Measurements from ENCODE around the gene HYCC1.
"Not testable (repeated sequence)": the region's sequence is repeated elsewhere in the genome, so short reads cannot be mapped to it uniquely, and the experiment has no call there.

The HYCC1 gene

GRCh38 chr7:22989643-22990587 lies 24.0 kb downstream of the HYCC1 start:
- Mint-ChIP-seq H3K4me3 (no peak overlapping the region), H3K9me3 (no peaks in the 10 kb centered on the region), H3K4me1 (ENCODE audit: low read depth) (peaks cover 20% of the 10 kb centered on the region), H3K36me3 (ENCODE audit: low read depth) (peaks cover 57% of the 10 kb centered on the region), H3K27ac (no peak overlapping the region), H3K27me3 (no peaks in the 10 kb centered on the region)
- intact Hi-C loops (cut with micrococcal nuclease) = loop anchor here (5.0 kb wide), 1 partner anchor 67 kb away; no protein-coding TSS in a partner anchor

GRCh38 chr7:22985436-22985835 lies 28.5 kb downstream of the HYCC1 start:
- Mint-ChIP-seq H3K4me1 (ENCODE audit: low read depth) (peaks cover 23% of the 10 kb centered on the region), H3K36me3 (ENCODE audit: low read depth) (peaks cover 87% of the 10 kb centered on the region), H3K9me3 (no peaks in the 10 kb centered on the region), H3K27me3 (no peaks in the 10 kb centered on the region), H3K4me3 (no peak overlapping the region), H3K27ac (no peak overlapping the region)
- intact Hi-C loops (cut with micrococcal nuclease) = no loop called here

- no peak overlapping the region for H3K27ac Mint-ChIP-seq
- no peak overlapping the region for H3K4me3 Mint-ChIP-seq
- H3K36me3 Mint-ChIP-seq (ENCODE audit: low read depth) = peaks cover 86% of the 10 kb centered on the region
- no peaks in the 10 kb centered on the region for H3K9me3 Mint-ChIP-seq
- no peaks in the 10 kb centered on the region for H3K27me3 Mint-ChIP-seq
- peaks cover 17% of the 10 kb centered on the region for H3K4me1 Mint-ChIP-seq (ENCODE audit: low read depth)
- intact Hi-C loops (cut with micrococcal nuclease) = no loop called here
Observed at GRCh38 chr7:22983257-22983855, 30.6 kb downstream of the HYCC1 start.

- Mint-ChIP-seq H3K27me3 (no peaks in the 10 kb centered on the region), H3K4me1 (ENCODE audit: low read depth) (peaks cover 17% of the 10 kb centered on the region), H3K9me3 (no peaks in the 10 kb centered on the region), H3K27ac (no peak overlapping the region), H3K36me3 (ENCODE audit: low read depth) (peaks cover 84% of the 10 kb centered on the region), H3K4me3 (no peak overlapping the region)
- intact Hi-C loops (cut with micrococcal nuclease) = no loop called here
Observed at GRCh38 chr7:22980422-22980821, 33.5 kb downstream of the HYCC1 start.

GRCh38 chr7:22979861-22980260 lies 34.1 kb downstream of the HYCC1 start:
- Mint-ChIP-seq H3K4me3 (no peak overlapping the region), H3K27ac (no peak overlapping the region), H3K27me3 (no peaks in the 10 kb centered on the region), H3K36me3 (ENCODE audit: low read depth) (peaks cover 84% of the 10 kb centered on the region), H3K4me1 (ENCODE audit: low read depth) (peaks cover 17% of the 10 kb centered on the region), H3K9me3 (no peaks in the 10 kb centered on the region)
- intact Hi-C loops (cut with micrococcal nuclease) = no loop called here

- Mint-ChIP-seq H3K27ac (no peak overlapping the region), H3K4me1 (ENCODE audit: low read depth) (peaks cover 12% of the 10 kb centered on the region), H3K36me3 (ENCODE audit: low read depth) (peaks cover 84% of the 10 kb centered on the region), H3K4me3 (no peak overlapping the region), H3K27me3 (no peaks in the 10 kb centered on the region), H3K9me3 (no peaks in the 10 kb centered on the region)
- intact Hi-C loops (cut with micrococcal nuclease) = no loop called here
Observed at GRCh38 chr7:22979251-22979650, 34.7 kb downstream of the HYCC1 start.

- H3K36me3 Mint-ChIP-seq (ENCODE audit: low read depth) = peaks cover 69% of the 10 kb centered on the region
- H3K4me3 Mint-ChIP-seq; H3K9me3 Mint-ChIP-seq; H3K27me3 Mint-ChIP-seq; H3K4me1 Mint-ChIP-seq (ENCODE audit: low read depth); intact Hi-C loops (cut with micrococcal nuclease); H3K27ac Mint-ChIP-seq: not testable (repeated sequence)
Observed at GRCh38 chr7:22974636-22975035, 39.3 kb downstream of the HYCC1 start.

- H3K9me3 Mint-ChIP-seq = no peaks in the 10 kb centered on the region
- no peaks in the 10 kb centered on the region for H3K27me3 Mint-ChIP-seq
- H3K27ac Mint-ChIP-seq = no peak overlapping the region
- H3K4me1 Mint-ChIP-seq (ENCODE audit: low read depth) = no peaks in the 10 kb centered on the region
- intact Hi-C loops (cut with micrococcal nuclease) = no loop called here
- H3K36me3 Mint-ChIP-seq (ENCODE audit: low read depth) = peaks cover 75% of the 10 kb centered on the region
- H3K4me3 Mint-ChIP-seq = no peak overlapping the region
Observed at GRCh38 chr7:22972207-22972606, 41.7 kb downstream of the HYCC1 start.

GRCh38 chr7:22969010-22969431 lies 44.9 kb downstream of the HYCC1 start:
- intact Hi-C loops (cut with micrococcal nuclease) = no loop called here
- H3K4me3 Mint-ChIP-seq = no peak overlapping the region
- H3K9me3 Mint-ChIP-seq = no peaks in the 10 kb centered on the region
- H3K36me3 Mint-ChIP-seq (ENCODE audit: low read depth) = peaks cover 75% of the 10 kb centered on the region
- H3K4me1 Mint-ChIP-seq (ENCODE audit: low read depth) = no peaks in the 10 kb centered on the region
- H3K27me3 Mint-ChIP-seq = no peaks in the 10 kb centered on the region
- no peak overlapping the region for H3K27ac Mint-ChIP-seq
